ENCODE data around the gene CNOT3. TPM values are rescaled to one million over a fixed set of nuclear protein-coding genes. Genes with fewer than 3 reads are reported as not detected.

The CNOT3 gene
- total RNA-seq, 1 donor, result 6.2 TPM

- Histone ChIP-seq H3K27ac (ENCODE audit: low read depth, low read length) (no peak within 1 kb of the TSS), H3K4me1 (ENCODE audit: insufficient read depth, low read length) (peaks cover 2% of the 10 kb centered on the region), H2AFZ (ENCODE audit: low read length) (no peak within 1 kb of the TSS), H3K4me2 (ENCODE audit: insufficient read depth, low read length) (no peak within 1 kb of the TSS), H3K4me3 (ENCODE audit: insufficient read depth, low read length) (no peak within 1 kb of the TSS), H3K27me3 (ENCODE audit: insufficient read depth, low read length) (no peaks in the 10 kb centered on the region), H3K9me3 (ENCODE audit: low read depth, low read length) (no peaks in the 10 kb centered on the region), H3K36me3 (ENCODE audit: insufficient read depth, low read length) (peaks cover 8% of the 10 kb centered on the region), H3K79me2 (ENCODE audit: insufficient read depth, low read length) (no peaks in the 10 kb centered on the region), H4K20me1 (ENCODE audit: insufficient read depth, low read length) (no peaks in the 10 kb centered on the region)
- no peak for TF ChIP-seq CTCF (IDR thresholded peaks at IDR 0.05; ENCODE audit: extremely low read depth, low read depth, low read length)
- peak; percentile 95 for DNase-seq (ENCODE audit: insufficient read length, low spot score, missing footprints)
Measured at GRCh38 chr19:54172471-54173358, 35.2 kb downstream of the CNOT3 start, which contains the start of gene TMC4. TSS of gene TMC4 (minus strand) at chr19:54173160. CDS start at chr19:54173117, 43 bp downstream.

GRCh38 chr19:54173359-54173699 lies 35.8 kb downstream of the CNOT3 start:
- H3K9me3 ChIP-seq (ENCODE audit: low read depth, low read length), result no peaks in the 10 kb centered on the region
- no peaks in the 10 kb centered on the region for H4K20me1 ChIP-seq (ENCODE audit: insufficient read depth, low read length)
- no peaks in the 10 kb centered on the region for H3K79me2 ChIP-seq (ENCODE audit: insufficient read depth, low read length)
- H3K4me2 ChIP-seq (ENCODE audit: insufficient read depth, low read length), result no peak overlapping the region
- H3K36me3 ChIP-seq (ENCODE audit: insufficient read depth, low read length), result peaks cover 13% of the 10 kb centered on the region
- H3K27ac ChIP-seq (ENCODE audit: low read depth, low read length), result no peak overlapping the region
- H2AFZ ChIP-seq (ENCODE audit: low read length), result no peak overlapping the region
- no peaks in the 10 kb centered on the region for H3K27me3 ChIP-seq (ENCODE audit: insufficient read depth, low read length)
- peaks cover 2% of the 10 kb centered on the region for H3K4me1 ChIP-seq (ENCODE audit: insufficient read depth, low read length)
- peak; percentile 55 for DNase-seq (ENCODE audit: insufficient read length, low spot score, missing footprints)
- no peak overlapping the region for H3K4me3 ChIP-seq (ENCODE audit: insufficient read depth, low read length)
- TF ChIP-seq CTCF (IDR thresholded peaks at IDR 0.05; ENCODE audit: extremely low read depth, low read depth, low read length), result no peak

- no peaks in the 10 kb centered on the region for H3K27me3 ChIP-seq (ENCODE audit: insufficient read depth, low read length)
- no peak for TF ChIP-seq CTCF (IDR thresholded peaks at IDR 0.05; ENCODE audit: extremely low read depth, low read depth, low read length)
- H3K4me1 ChIP-seq (ENCODE audit: insufficient read depth, low read length), result peaks cover 2% of the 10 kb centered on the region
- peak; percentile 83 for DNase-seq (ENCODE audit: insufficient read length, low spot score, missing footprints)
- H3K4me3 ChIP-seq (ENCODE audit: insufficient read depth, low read length), result no peak overlapping the region
- H3K36me3 ChIP-seq (ENCODE audit: insufficient read depth, low read length), result peaks cover 21% of the 10 kb centered on the region
- H4K20me1 ChIP-seq (ENCODE audit: insufficient read depth, low read length), result peaks cover 3% of the 10 kb centered on the region
- no peaks in the 10 kb centered on the region for H3K9me3 ChIP-seq (ENCODE audit: low read depth, low read length)
- no peaks in the 10 kb centered on the region for H3K79me2 ChIP-seq (ENCODE audit: insufficient read depth, low read length)
- no peak overlapping the region for H2AFZ ChIP-seq (ENCODE audit: low read length)
- no peak overlapping the region for H3K27ac ChIP-seq (ENCODE audit: low read depth, low read length)
- no peak overlapping the region for H3K4me2 ChIP-seq (ENCODE audit: insufficient read depth, low read length)
Measured at GRCh38 chr19:54173951-54174834, 36.6 kb downstream of the CNOT3 start.

All from osteoblast (primary cell).